GM15510 (cell line): ENCODE data around the gene PRKCZ.

ENCODE experiments used
- POLR2A ChIP-seq: IDR thresholded peaks from 3 replicates; pipeline ENCODE4 v1.6.1; 2011; ENCODE audit warnings: borderline replicate concordance; ENCODE audit not compliant: insufficient read length; ENCODE audit errors: extremely low read depth

Gene PRKCZ

GRCh38 chr1:2111674-2112035, 61.4 kb downstream of the PRKCZ start:
- TF ChIP-seq POLR2A = no peak

- no peak for TF ChIP-seq POLR2A
These were observed 62.1 kb downstream of the PRKCZ start for GRCh38 chr1:2112280-2112701.

- TF ChIP-seq POLR2A = no peak
These were observed 63.5 kb downstream of the PRKCZ start for GRCh38 chr1:2113620-2114135.

GRCh38 chr1:2115008-2115641, 64.9 kb downstream of the PRKCZ start:
- TF ChIP-seq POLR2A = no peak

GRCh38 chr1:2115702-2116341, 65.6 kb downstream of the PRKCZ start:
- no peak for TF ChIP-seq POLR2A

GRCh38 chr1:2119886-2120285, 69.7 kb downstream of the PRKCZ start:
- no peak for TF ChIP-seq POLR2A

- TF ChIP-seq POLR2A = no peak
These were observed 71.0 kb downstream of the PRKCZ start for GRCh38 chr1:2121101-2121691.

GRCh38 chr1:2124446-2125198, 74.4 kb downstream of the PRKCZ start:
- TF ChIP-seq POLR2A = no peak

GRCh38 chr1:2125350-2126211, 75.4 kb downstream of the PRKCZ start:
- no peak for TF ChIP-seq POLR2A

- TF ChIP-seq POLR2A = no peak
These were observed 76.3 kb downstream of the PRKCZ start for GRCh38 chr1:2126331-2127186.

GRCh38 chr1:2127187-2128145, 77.3 kb downstream of the PRKCZ start:
- no peak for TF ChIP-seq POLR2A

GRCh38 chr1:2128189-2128901, 78.1 kb downstream of the PRKCZ start:
- TF ChIP-seq POLR2A = no peak
